Pancreas (tissue), 10 donors: ENCODE data around the gene SLC35A3. TPM values are rescaled to one million over a fixed set of nuclear protein-coding genes. Genes with fewer than 3 reads are reported as not detected.

Source experiments
- ATAC-seq, 4 donors: fragments of 200-7000 bp; cut with Tn5 transposase; one replicate each; pipeline versions ENCODE4 v1.8.0 to v1.9.1; 2020; ENCODE audit warnings: mild to moderate bottlenecking in 4 of 4, moderate library complexity in 4 of 4
- DNase-seq, 6 donors: peaks; one replicate each; pipeline ENCODE4 v3.0.0-alpha.2; 2020
- FAIRE-seq: peaks from 2 replicates; lab custom pipeline; 2012; peaks lifted over from hg19 to GRCh38; lab: Jason Lieb, UNC
- H3K27ac ChIP-seq, 4 donors: fragments of 200-600 bp; sonication (generic); 1 replicate in 3 of 4; 2 replicates in 1 of 4; pipeline versions ENCODE4 v1.5.0 to v1.8.0; 2020
- H3K27me3 ChIP-seq, 4 donors: fragments of 200-600 bp; one replicate each; pipeline ENCODE4 v1.8.0; 2021
- H3K36me3 ChIP-seq, 3 donors: fragments of 200-600 bp; sonication (generic) in 1 of 3; one replicate each; pipeline versions ENCODE4 v1.5.0 to v1.8.0; 2020 to 2021
- H3K4me1 ChIP-seq, 3 donors: fragments of 200-600 bp; one replicate each; pipeline ENCODE4 v1.8.0; 2021
- H3K4me3 ChIP-seq, 4 donors: fragments of 200-600 bp; sonication (generic) in 2 of 4; one replicate each; pipeline versions ENCODE4 v1.5.0 to v1.8.0; 2020 to 2021
- H3K9me3 ChIP-seq, 4 donors: fragments of 200-600 bp; one replicate each; pipeline ENCODE4 v1.8.0; 2021
- CTCF ChIP-seq, 4 donors: fragments of 200-600 bp; sonication (generic) in 3 of 4; IDR thresholded peaks; one replicate each; pipeline versions ENCODE4 v1.5.0 to v1.8.0; 2021; ENCODE audit warnings: antibody characterized with exemption in 4 of 4
- WGBS, 2 donors: extraction: QIAGEN DNeasy Blood & Tissue Kit; methylation state at CpG; one replicate each; pipeline ENCODE4 v1.1.7; 2013; 5-methylcytosine and 5-hydroxymethylcytosine counted together
- intact Hi-C, 3 donors: fragments of 100-400 bp; cut with DNase I; formaldehyde crosslinking; loops; one replicate each; pipeline versions ENCODE4 v1.11.1 to v1.14.2; 2022
- polyA plus RNA-seq, 2 donors: library from polyadenylated mRNA; stranded (reverse); fragments of 200-250 nt; gene quantifications; one replicate each; pipeline ENCODE4 v1.2.3, GENCODE V29; 2013
- total RNA-seq, 6 donors: library from RNA; stranded (reverse); fragmentation: NEBNext Ultra II Directional in 4 of 6; extraction: Animal tissue kit (Norgen Biotek cat#: 25700) in 4 of 6; gene quantifications; one replicate each; pipeline versions ENCODE4 v1.2.1 to v1.2.4, GENCODE V29; 2021 to 2023
- donor health status: healthy with polysubstance abuse.
- donor health status: DM: no; HTN: no; CAD: no; lungs with moderate emphysema.
- donor health status: DM: no; HTN: no; CAD: no.
- donor health status: control.
- donor health status: control.
- donor health status: Bipolar disorder and iron deficiency.
- donor health status: DM: yes; HTN: yes; CAD: no.
- donor health status: DM: no; HTN: no; CAD: no.
- donor health status: DM: no; HTN: no; CAD: no.
- donor health status: DM: yes; HTN: yes; CAD: no.

The SLC35A3 gene
- total and polyA plus RNA-seq, 8 donors, result 6.3 to 15.6 (median 10.2) TPM

GRCh38 chr1:99964806-99965205 is 5.0 kb upstream of the SLC35A3 start:
- no peak for TF ChIP-seq CTCF (IDR thresholded peaks at IDR 0.05)

GRCh38 chr1:99965646-99966375 is 4.0 kb upstream of the SLC35A3 start:
- WGBS, 2 donors, result 9 to 12% methylated on average over 2 of the region's 2 CpGs
- H3K9me3 ChIP-seq, result no peaks in the 10 kb centered on the region
- FAIRE-seq (no peak), DNase-seq (no peak), ATAC-seq (no peak)
- no peaks in the 10 kb centered on the region for H3K36me3 ChIP-seq
- H3K27me3 ChIP-seq, result no peaks in the 10 kb centered on the region
- H3K27ac ChIP-seq, result peak overlapping the region in 1 of 4 donors; percentile 36
- no peak for TF ChIP-seq CTCF (IDR thresholded peaks at IDR 0.05)
- intact Hi-C loops, result no loop called here
- H3K4me1 ChIP-seq, result peaks cover 0 to 14% (median 7%) of the 10 kb centered on the region in 3 donors
- no peak overlapping the region for H3K4me3 ChIP-seq

More at GRCh38 chr1:99964806-99965205, 5.0 kb upstream of the SLC35A3 start:
- DNase-seq, result no peak
- H3K4me1 ChIP-seq, result peaks cover 0 to 11% (median 3%) of the 10 kb centered on the region in 3 donors
- no peaks in the 10 kb centered on the region for H3K27me3 ChIP-seq
- no peak for ATAC-seq
- intact Hi-C loops, result no loop called here
- no peak for FAIRE-seq
- H3K27ac ChIP-seq, result no peak overlapping the region
- H3K4me3 ChIP-seq, result no peak overlapping the region
- H3K9me3 ChIP-seq, result no peaks in the 10 kb centered on the region
- no peaks in the 10 kb centered on the region for H3K36me3 ChIP-seq
- 83% methylated on average over 3 of the region's 3 CpGs for WGBS, 2 donors

GRCh38 chr1:99968214-99968613 is 1.6 kb upstream of the SLC35A3 start:
- H3K9me3 ChIP-seq, result no peaks in the 10 kb centered on the region
- no peak for ATAC-seq
- 94 to 96% methylated on average over 4 of the region's 4 CpGs for WGBS, 2 donors
- H3K27ac ChIP-seq, result no peak overlapping the region
- TF ChIP-seq CTCF (IDR thresholded peaks at IDR 0.05), result no peak
- H3K36me3 ChIP-seq, result no peaks in the 10 kb centered on the region
- DNase-seq, result no peak
- no peak for FAIRE-seq
- no peak overlapping the region for H3K4me3 ChIP-seq
- H3K4me1 ChIP-seq, result peaks cover 0 to 21% (median 9%) of the 10 kb centered on the region in 3 donors
- intact Hi-C loops, result no loop called here
- no peaks in the 10 kb centered on the region for H3K27me3 ChIP-seq

- no peak for FAIRE-seq
- intact Hi-C loops, result no loop called here
- ATAC-seq, result peak; percentile 4 to 18 (median 10)
These were observed 502 bp upstream of the SLC35A3 start for GRCh38 chr1:99969260-99969728.

More at GRCh38 chr1:99969260-99969728, 502 bp upstream of the SLC35A3 start:
- Histone ChIP-seq H3K36me3 (no peaks in the 10 kb centered on the region), H3K27ac (peak overlapping the region; percentile 47 to 82 (median 76)), H3K9me3 (no peaks in the 10 kb centered on the region), H3K4me1 (peaks cover 0 to 21% (median 9%) of the 10 kb centered on the region in 3 donors), H3K4me3 (peak overlapping the region; percentile 67 to 87 (median 82)), H3K27me3 (no peaks in the 10 kb centered on the region)
- 5 to 7% methylated on average over 6 of the region's 6 CpGs for WGBS, 2 donors
- DNase-seq, result no peak
- TF ChIP-seq CTCF (IDR thresholded peaks at IDR 0.05), result no peak
